Activated CD8-positive, alpha-beta memory T cell treated with anti-CD3 and anti-CD28 coated beads, Interleukin-2, amount 50 U/mL, for 48 hours (primary cell): ENCODE data around the gene SRMS.

Experiments used
- DNase-seq: peaks from one replicate; pipeline ENCODE4 v3.0.0-alpha.2; 2020

SRMS gene

DNA sequence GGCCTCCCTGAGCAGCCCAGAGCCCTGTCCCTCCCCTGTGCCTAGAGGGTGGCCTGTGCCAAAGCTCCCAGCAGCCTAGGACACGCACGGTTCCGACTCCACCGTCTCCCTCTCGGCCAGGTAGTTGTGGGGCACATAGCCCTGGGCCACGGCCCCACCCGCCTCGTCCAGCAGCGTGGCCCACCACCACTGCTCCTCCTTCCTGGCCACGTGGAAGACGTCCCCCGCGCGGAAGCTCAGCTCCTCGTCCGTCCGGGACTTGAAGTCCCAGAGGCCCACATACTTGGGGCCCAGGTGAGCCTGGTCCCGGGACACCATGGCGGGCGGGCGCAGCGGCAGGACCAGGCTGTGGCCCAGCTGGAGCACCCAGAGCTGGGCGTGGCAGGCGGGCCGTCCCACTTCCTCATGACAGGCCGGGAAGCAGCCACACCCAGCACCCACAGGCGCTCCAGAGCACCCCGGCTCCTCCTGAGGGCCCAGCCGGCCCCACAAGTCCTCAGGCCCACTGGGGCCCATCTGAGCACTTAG lies 10.5 kb downstream of the SRMS start, which contains the start of gene PTK6:
TSS of gene PTK6 (minus strand) at position 380 of the 528 bp plus-strand sequence. CDS start at position 318, 62 bp downstream.
- DNase-seq: no peak

GRCh38 chr20:63536241-63536977 lies 11.1 kb downstream of the SRMS start:
- no peak for DNase-seq

DNA sequence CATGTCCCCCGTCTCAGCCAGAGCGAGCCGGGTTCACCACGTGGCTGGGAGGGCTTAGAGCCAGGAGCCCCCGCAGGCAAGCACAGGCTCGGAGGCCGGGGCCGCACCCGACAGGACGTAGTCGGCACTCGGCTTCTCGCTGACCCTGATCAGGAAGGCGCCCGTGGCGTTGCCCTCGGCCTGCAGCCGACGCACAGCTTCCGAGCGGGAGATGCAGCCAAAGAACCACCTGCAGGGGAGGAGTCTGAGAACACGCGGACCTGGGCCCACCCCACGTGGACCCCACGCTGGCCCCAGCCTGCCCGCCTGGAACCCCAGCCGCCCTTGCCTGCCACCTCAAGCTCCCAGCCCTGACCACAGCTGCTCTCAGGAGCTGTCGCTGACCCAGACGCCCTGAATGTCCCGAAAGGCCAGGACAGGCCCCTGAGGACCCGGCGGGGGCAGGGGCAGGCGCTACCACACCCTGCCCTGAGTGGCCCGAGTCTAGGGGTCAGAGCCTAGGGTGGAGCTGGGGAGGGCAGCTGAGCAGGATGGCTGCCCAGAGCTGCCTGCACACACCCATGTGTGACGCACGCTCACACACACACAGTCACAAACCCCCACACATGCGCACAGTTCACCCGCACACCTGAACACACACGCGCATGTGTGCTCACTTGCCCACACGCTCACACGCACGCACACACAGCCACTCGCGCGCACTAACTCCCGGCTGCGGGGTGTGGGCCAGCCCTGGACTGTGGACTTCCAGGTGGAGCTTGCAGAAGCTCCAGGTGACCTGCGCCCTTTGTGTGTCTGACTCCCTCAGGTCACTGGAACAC lies 12.5 kb downstream of the SRMS start:
- no peak for DNase-seq

- DNase-seq: no peak
These were observed 13.1 kb downstream of the SRMS start for GRCh38 chr20:63534427-63534830.

GRCh38 chr20:63533871-63534393 lies 13.6 kb downstream of the SRMS start:
- DNase-seq: no peak

- no peak for DNase-seq
These were observed 14.2 kb downstream of the SRMS start for GRCh38 chr20:63533388-63533787.

DNA sequence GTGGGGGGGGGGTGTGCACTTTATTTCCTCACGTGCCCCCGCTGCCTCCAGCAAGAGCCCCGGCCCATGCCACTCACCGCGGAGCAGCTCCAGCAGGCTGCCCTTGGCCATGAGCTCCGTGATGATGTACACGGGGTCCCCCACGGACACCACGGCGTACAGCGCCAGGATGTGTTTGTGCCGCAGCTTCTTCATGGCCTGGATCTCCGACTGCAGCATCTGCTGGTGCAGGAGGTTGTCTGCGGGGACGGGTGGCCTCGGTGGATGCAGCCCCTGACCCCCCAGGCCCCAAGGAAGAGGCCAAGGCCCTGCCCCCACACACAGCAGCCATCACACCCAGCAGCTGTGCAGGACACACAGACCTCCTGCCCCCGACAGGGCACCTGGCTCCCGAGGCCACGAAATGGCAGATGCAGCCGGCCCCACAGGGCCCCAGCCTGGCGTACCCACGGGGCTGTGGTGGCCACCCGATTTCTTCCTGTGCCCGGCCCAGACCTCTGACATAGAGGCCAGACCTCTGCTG lies 15.0 kb downstream of the SRMS start:
- no peak for DNase-seq

- DNase-seq: no peak
These were observed 15.7 kb downstream of the SRMS start for GRCh38 chr20:63531686-63532448.

DNA sequence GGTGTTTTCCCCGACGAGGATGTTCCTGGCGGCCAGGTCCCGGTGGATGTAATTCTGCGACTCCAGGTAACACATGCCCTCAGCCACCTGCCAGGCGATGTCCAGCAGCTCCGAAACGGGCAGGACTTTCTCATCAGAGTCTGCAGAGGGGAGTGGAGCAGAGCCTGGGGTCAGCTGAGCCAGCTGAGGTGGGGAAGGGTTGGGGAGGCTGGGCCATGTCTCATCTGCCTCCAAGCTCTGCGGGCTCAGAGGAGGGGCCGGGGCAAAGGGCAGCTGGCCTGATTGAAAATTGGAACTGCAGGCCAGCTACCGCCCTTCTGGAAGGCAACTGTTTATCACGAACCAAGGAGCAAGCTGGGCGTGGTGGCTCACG lies 16.8 kb downstream of the SRMS start:
- no peak for DNase-seq

GRCh38 chr20:63529861-63530787 lies 17.4 kb downstream of the SRMS start:
- no peak for DNase-seq

- DNase-seq: no peak
These were observed 18.2 kb downstream of the SRMS start for GRCh38 chr20:63529180-63529860.

DNA sequence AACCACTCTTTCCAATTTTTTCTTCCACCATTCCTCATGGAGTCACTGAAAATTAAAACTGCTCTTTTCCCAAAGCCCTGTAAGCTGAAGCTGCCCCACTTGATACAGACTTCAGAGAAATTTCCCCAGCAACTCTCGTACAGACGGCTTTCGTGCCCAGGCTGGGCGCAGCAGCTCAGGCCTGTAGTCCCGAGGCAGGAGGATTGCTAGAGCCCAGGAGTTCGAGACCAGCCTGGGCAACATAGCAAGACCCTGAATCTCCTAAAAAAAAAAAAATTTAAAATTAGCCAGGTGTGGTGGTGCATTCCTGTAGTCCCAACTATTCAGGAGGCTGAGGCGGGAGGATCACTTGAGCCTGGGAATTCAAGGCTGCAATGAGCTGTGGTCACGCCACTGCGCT lies 20.4 kb downstream of the SRMS start:
- no peak for DNase-seq

- no peak for DNase-seq
These were observed 21.6 kb downstream of the SRMS start for GRCh38 chr20:63525971-63526370.

GRCh38 chr20:63525185-63525584 lies 22.4 kb downstream of the SRMS start:
- no peak for DNase-seq

GRCh38 chr20:63522981-63523611 lies 24.5 kb downstream of the SRMS start:
- DNase-seq: no peak

- no peak for DNase-seq
These were observed 25.3 kb downstream of the SRMS start for GRCh38 chr20:63522091-63522868.

DNA sequence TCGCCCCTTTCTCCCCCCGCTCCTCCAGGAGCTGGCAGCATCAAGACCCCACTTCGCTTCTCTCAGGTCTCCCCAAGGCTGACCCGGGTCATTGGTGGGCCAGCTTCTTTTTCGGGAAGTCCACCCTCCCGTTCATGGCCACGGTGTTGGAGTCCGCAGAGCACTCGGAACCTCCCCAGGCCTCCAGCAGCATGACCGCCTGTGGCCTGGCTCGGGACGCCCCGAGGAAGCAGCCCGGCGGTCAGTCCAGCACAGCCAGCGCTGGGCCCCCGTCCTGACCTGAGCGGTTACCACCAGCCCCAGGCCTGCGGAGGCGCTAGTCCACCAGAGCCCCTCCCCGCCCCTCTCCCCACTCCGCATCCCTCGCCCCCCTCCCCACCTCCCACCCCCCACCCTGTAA lies 25.9 kb downstream of the SRMS start:
- DNase-seq: no peak

DNA sequence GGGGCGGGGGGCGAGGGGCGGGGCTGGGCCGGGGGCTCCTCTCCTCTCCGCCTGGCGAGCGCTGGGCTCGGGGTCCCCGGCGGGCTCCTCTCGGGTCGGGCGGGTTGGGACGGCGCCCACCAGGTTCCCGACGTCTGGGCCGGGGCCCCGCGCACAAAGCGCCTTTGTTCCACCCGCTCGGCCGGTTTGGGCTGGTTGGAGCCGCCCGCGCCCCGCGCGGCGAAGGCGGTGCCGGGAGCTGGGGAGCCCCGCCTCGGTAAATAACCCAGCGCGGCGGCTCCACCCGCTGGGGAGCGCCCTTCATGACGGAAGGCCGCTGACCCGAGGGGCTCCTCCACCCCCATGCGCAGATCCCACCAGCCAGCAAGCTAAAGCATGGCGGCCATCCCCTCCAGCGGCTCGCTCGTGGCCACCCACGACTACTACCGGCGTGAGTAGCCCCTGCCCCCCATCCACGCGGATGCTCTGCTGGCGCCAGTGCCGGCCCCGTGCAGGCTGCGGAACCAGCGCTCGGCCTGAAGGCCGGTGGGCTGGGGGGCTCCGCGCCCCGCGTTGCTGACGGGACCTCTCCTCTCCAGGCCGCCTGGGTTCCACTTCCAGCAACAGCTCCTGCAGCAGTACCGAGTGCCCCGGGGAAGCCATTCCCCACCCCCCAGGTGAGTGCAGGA lies 26.5 kb downstream of the SRMS start:
- peak; percentile 85 for DNase-seq

GRCh38 chr20:63520504-63520933 lies 27.0 kb downstream of the SRMS start, which contains the start of gene PPDPF:
PPDPF (plus strand) TSS chr20:63520765; CDS start chr20:63521309, 544 bp downstream.
- DNase-seq: peak; percentile 95
